Measurements from ENCODE around the gene MTA1.

Gene MTA1

GRCh38 chr14:105422695-105423487, 3.3 kb downstream of the MTA1 start:
- peak overlapping the region; percentile 14 to 70 for H3K27ac ChIP-seq
- H3K4me1 ChIP-seq = peaks cover 0 to 37% (median 27%) of the 10 kb centered on the region in 4 donors
- no peak for TF ChIP-seq CTCF (IDR thresholded peaks at IDR 0.05)
- H3K4me3 ChIP-seq = no peak overlapping the region
- H3K27me3 ChIP-seq = no peaks in the 10 kb centered on the region
- no peaks in the 10 kb centered on the region for H3K9me3 ChIP-seq
- intact Hi-C loops (cut with DNase I; ENCODE audit: low total_unique reads) = no loop called here
- no peak for DNase-seq
- peaks cover 0 to 32% (median 10%) of the 10 kb centered on the region in 3 donors for H3K36me3 ChIP-seq

GRCh38 chr14:105423488-105424195, 4.0 kb downstream of the MTA1 start:
- intact Hi-C loops (cut with DNase I; ENCODE audit: low total_unique reads) = no loop called here
- Histone ChIP-seq H3K27ac (no peak overlapping the region), H3K4me3 (no peak overlapping the region), H3K27me3 (no peaks in the 10 kb centered on the region), H3K4me1 (peaks cover 0 to 37% (median 27%) of the 10 kb centered on the region in 4 donors), H3K36me3 (peaks cover 0 to 32% (median 10%) of the 10 kb centered on the region in 3 donors), H3K9me3 (no peaks in the 10 kb centered on the region)
- no peak for DNase-seq
- TF ChIP-seq CTCF (IDR thresholded peaks at IDR 0.05) = no peak

- Histone ChIP-seq H3K27me3 (no peaks in the 10 kb centered on the region), H3K27ac (no peak overlapping the region), H3K4me1 (peaks cover 0 to 27% (median 19%) of the 10 kb centered on the region in 4 donors), H3K9me3 (no peaks in the 10 kb centered on the region), H3K36me3 (peaks cover 0 to 32% (median 10%) of the 10 kb centered on the region in 3 donors), H3K4me3 (no peak overlapping the region)
- TF ChIP-seq CTCF (IDR thresholded peaks at IDR 0.05) = no peak
- intact Hi-C loops (cut with DNase I; ENCODE audit: low total_unique reads) = no loop called here
- no peak for DNase-seq
Observed at GRCh38 chr14:105424861-105425260, 5.2 kb downstream of the MTA1 start.

- H3K4me1 ChIP-seq = peaks cover 0 to 29% (median 22%) of the 10 kb centered on the region in 4 donors
- H3K27me3 ChIP-seq = no peaks in the 10 kb centered on the region
- intact Hi-C loops (cut with DNase I; ENCODE audit: low total_unique reads) = no loop called here
- no peak overlapping the region for H3K4me3 ChIP-seq
- no peaks in the 10 kb centered on the region for H3K9me3 ChIP-seq
- no peak for DNase-seq
- H3K27ac ChIP-seq = no peak overlapping the region
- H3K36me3 ChIP-seq = peaks cover 0 to 32% (median 10%) of the 10 kb centered on the region in 3 donors
- no peak for TF ChIP-seq CTCF (IDR thresholded peaks at IDR 0.05)
Observed at GRCh38 chr14:105425823-105426247, 6.2 kb downstream of the MTA1 start.

- H3K4me1 ChIP-seq = peaks cover 0 to 25% (median 17%) of the 10 kb centered on the region in 4 donors
- no peaks in the 10 kb centered on the region for H3K9me3 ChIP-seq
- H3K27ac ChIP-seq = no peak overlapping the region
- peaks cover 0 to 32% (median 10%) of the 10 kb centered on the region in 3 donors for H3K36me3 ChIP-seq
- intact Hi-C loops (cut with DNase I; ENCODE audit: low total_unique reads) = no loop called here
- TF ChIP-seq CTCF (IDR thresholded peaks at IDR 0.05) = no peak
- DNase-seq = no peak
- no peak overlapping the region for H3K4me3 ChIP-seq
- no peaks in the 10 kb centered on the region for H3K27me3 ChIP-seq
Observed at GRCh38 chr14:105426416-105427130, 6.9 kb downstream of the MTA1 start.
